ENCODE measurements around the gene ZNF524. TPM values are rescaled to one million over a fixed set of nuclear protein-coding genes. Genes with fewer than 3 reads are reported as not detected.

The ZNF524 gene
- polyA plus RNA-seq, 1 of the 3 experiments (the other 2 are of a cell fraction): 7.3 TPM

DNA sequence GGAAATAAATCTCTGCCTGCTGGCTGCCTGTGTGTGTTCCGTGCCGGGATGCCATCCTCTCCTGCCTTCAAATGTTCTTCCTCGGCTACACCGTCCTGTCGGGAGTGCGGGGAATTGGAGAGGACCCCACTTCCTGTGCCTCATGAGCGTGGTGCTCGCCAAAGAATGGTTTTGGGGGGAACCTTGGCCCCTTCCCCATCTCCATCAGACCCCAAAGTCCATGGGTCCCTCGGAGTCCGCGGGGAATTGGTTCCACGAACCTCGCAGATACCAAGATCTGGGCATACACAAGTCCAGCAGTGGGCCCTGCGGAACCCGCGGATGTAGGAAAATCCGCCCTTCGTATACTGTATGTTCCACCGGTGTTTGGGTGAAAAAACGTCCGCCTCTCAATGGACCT lies 3.0 kb downstream of the ZNF524 start:
- Histone ChIP-seq H2AFZ (ENCODE audit: low read depth) (no peak overlapping the region), H3K36me3 (replicated peaks in 1 of 2; ENCODE audit: control insufficient read depth in 1 of 2, insufficient read depth in 2 of 2, low read length in 1 of 2) (peaks cover 0 to 5% of the 10 kb centered on the region in 2 experiments), H3F3A (replicated peaks; ENCODE audit: insufficient read depth) (peaks cover 28% of the 10 kb centered on the region), H3K27ac (ENCODE audit: low read depth in 2 of 2, low read length in 1 of 2) (no peak overlapping the region), H3K27me3 (ENCODE audit: insufficient read depth) (no peaks in the 10 kb centered on the region), H3K4me3 (ENCODE audit: low read depth in 2 of 2, low read length in 1 of 2) (no peak overlapping the region), H3K4me2 (no peak overlapping the region), H3K4me1 (ENCODE audit: control insufficient read depth in 1 of 2, insufficient read depth in 2 of 2, low read depth in 1 of 2, low read length in 1 of 2) (peaks cover 7 to 24% of the 10 kb centered on the region in 2 experiments; a peak in 3 of 4 replicates), H3K9me2 (no peaks in the 10 kb centered on the region), H3K9ac (no peak overlapping the region), H4K20me1 (ENCODE audit: insufficient read depth) (peaks cover 14% of the 10 kb centered on the region; the same call in 1 of the 2 replicates), H3K9me3 (no peaks in the 10 kb centered on the region), H3K79me2 (ENCODE audit: insufficient read depth) (peaks cover 40% of the 10 kb centered on the region)
- DNase-seq: no peak
- CTCF ChIA-PET: interaction anchor here (3.5 kb wide), 1 partner anchor 28 kb away, joined by 31 read pairs; no protein-coding TSS in a partner anchor
- POLR2A ChIA-PET: no interaction called here
- no peak for TF ChIP-seq GABPA (IDR thresholded peaks at IDR 0.05; ENCODE audit: low read depth)
- TF ChIP-seq RXRA (IDR thresholded peaks at IDR 0.05; ENCODE audit: borderline replicate concordance, low read depth): no peak
- TF ChIP-seq NRF1 (IDR thresholded peaks at IDR 0.05; ENCODE audit: low read depth, low read length): no peak
- TF ChIP-seq, protein P1, sequence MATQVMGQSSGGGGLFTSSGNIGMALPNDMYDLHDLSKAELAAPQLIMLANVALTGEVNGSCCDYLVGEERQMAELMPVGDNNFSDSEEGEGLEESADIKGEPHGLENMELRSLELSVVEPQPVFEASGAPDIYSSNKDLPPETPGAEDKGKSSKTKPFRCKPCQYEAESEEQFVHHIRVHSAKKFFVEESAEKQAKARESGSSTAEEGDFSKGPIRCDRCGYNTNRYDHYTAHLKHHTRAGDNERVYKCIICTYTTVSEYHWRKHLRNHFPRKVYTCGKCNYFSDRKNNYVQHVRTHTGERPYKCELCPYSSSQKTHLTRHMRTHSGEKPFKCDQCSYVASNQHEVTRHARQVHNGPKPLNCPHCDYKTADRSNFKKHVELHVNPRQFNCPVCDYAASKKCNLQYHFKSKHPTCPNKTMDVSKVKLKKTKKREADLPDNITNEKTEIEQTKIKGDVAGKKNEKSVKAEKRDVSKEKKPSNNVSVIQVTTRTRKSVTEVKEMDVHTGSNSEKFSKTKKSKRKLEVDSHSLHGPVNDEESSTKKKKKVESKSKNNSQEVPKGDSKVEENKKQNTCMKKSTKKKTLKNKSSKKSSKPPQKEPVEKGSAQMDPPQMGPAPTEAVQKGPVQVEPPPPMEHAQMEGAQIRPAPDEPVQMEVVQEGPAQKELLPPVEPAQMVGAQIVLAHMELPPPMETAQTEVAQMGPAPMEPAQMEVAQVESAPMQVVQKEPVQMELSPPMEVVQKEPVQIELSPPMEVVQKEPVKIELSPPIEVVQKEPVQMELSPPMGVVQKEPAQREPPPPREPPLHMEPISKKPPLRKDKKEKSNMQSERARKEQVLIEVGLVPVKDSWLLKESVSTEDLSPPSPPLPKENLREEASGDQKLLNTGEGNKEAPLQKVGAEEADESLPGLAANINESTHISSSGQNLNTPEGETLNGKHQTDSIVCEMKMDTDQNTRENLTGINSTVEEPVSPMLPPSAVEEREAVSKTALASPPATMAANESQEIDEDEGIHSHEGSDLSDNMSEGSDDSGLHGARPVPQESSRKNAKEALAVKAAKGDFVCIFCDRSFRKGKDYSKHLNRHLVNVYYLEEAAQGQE (IDR thresholded peaks at IDR 0.05; ENCODE audit: low read depth, low read length): no peak
- no peak for TF ChIP-seq FOSL2 (IDR thresholded peaks at IDR 0.05; ENCODE audit: borderline replicate concordance, low read depth)
- no peak for TF ChIP-seq RFX5 (IDR thresholded peaks at IDR 0.05; ENCODE audit: low read length)
- TF ChIP-seq, protein P2, sequence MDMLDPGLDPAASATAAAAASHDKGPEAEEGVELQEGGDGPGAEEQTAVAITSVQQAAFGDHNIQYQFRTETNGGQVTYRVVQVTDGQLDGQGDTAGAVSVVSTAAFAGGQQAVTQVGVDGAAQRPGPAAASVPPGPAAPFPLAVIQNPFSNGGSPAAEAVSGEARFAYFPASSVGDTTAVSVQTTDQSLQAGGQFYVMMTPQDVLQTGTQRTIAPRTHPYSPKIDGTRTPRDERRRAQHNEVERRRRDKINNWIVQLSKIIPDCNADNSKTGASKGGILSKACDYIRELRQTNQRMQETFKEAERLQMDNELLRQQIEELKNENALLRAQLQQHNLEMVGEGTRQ (IDR thresholded peaks at IDR 0.05; ENCODE audit: borderline replicate concordance, low read depth, low read length): no peak
- TF ChIP-seq, protein P3, sequence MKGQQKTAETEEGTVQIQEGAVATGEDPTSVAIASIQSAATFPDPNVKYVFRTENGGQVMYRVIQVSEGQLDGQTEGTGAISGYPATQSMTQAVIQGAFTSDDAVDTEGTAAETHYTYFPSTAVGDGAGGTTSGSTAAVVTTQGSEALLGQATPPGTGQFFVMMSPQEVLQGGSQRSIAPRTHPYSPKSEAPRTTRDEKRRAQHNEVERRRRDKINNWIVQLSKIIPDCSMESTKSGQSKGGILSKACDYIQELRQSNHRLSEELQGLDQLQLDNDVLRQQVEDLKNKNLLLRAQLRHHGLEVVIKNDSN (IDR thresholded peaks at IDR 0.05; ENCODE audit: borderline replicate concordance, low read depth): no peak
- no peak for TF ChIP-seq EP300 (IDR thresholded peaks at IDR 0.05; ENCODE audit: borderline replicate concordance in 1 of 2, low read depth in 1 of 2, low read length in 1 of 2)
- TF ChIP-seq RAD21 (IDR thresholded peaks at IDR 0.05; ENCODE audit: low read length): no peak
- TF ChIP-seq, protein P4, sequence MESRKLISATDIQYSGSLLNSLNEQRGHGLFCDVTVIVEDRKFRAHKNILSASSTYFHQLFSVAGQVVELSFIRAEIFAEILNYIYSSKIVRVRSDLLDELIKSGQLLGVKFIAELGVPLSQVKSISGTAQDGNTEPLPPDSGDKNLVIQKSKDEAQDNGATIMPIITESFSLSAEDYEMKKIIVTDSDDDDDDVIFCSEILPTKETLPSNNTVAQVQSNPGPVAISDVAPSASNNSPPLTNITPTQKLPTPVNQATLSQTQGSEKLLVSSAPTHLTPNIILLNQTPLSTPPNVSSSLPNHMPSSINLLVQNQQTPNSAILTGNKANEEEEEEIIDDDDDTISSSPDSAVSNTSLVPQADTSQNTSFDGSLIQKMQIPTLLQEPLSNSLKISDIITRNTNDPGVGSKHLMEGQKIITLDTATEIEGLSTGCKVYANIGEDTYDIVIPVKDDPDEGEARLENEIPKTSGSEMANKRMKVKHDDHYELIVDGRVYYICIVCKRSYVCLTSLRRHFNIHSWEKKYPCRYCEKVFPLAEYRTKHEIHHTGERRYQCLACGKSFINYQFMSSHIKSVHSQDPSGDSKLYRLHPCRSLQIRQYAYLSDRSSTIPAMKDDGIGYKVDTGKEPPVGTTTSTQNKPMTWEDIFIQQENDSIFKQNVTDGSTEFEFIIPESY (IDR thresholded peaks at IDR 0.05; ENCODE audit: borderline replicate concordance, low read depth): no peak
- no peak for TF ChIP-seq EZH2phosphoT487 (IDR thresholded peaks at IDR 0.05; ENCODE audit: borderline replicate concordance, low read depth)
- TF ChIP-seq JUND (IDR thresholded peaks at IDR 0.05): no peak
- no peak for TF ChIP-seq GATA2 (CRISPR knock-in tag; IDR thresholded peaks at IDR 0.05)
- TF ChIP-seq, protein P5, sequence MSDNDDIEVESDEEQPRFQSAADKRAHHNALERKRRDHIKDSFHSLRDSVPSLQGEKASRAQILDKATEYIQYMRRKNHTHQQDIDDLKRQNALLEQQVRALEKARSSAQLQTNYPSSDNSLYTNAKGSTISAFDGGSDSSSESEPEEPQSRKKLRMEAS (IDR thresholded peaks at IDR 0.05; ENCODE audit: low read depth): no peak
- no peak for TF ChIP-seq SMC3 (IDR thresholded peaks at IDR 0.05; ENCODE audit: low read depth, low read length)
- TF ChIP-seq FOXJ3 (CRISPR knock-in tag; IDR thresholded peaks at IDR 0.05): no peak
- TF ChIP-seq, protein P6, sequence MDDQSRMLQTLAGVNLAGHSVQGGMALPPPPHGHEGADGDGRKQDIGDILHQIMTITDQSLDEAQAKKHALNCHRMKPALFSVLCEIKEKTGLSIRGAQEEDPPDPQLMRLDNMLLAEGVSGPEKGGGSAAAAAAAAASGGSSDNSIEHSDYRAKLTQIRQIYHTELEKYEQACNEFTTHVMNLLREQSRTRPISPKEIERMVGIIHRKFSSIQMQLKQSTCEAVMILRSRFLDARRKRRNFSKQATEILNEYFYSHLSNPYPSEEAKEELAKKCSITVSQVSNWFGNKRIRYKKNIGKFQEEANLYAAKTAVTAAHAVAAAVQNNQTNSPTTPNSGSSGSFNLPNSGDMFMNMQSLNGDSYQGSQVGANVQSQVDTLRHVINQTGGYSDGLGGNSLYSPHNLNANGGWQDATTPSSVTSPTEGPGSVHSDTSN (IDR thresholded peaks at IDR 0.05): no peak
- TF ChIP-seq CHD2 (IDR thresholded peaks at IDR 0.05; ENCODE audit: low read length, partially characterized antibody): no peak
- TF ChIP-seq YY1 (IDR thresholded peaks at IDR 0.05; ENCODE audit: low read depth): no peak
- 94% methylated on average over 21 of the region's 21 CpGs for WGBS (ENCODE audit: low lambda C conversion rate)
